Neutrophil (primary cell): ENCODE results near the gene ERC2.

Experiments used
- H3K27ac ChIP-seq: fragments of 200-600 bp; sonication (generic); 2 replicates; pipeline ENCODE4 v1.5.1; 2016; ENCODE audit warnings: mild to moderate bottlenecking, moderate library complexity
- H3K27me3 ChIP-seq: fragments of 200-600 bp; sonication (generic); 2 replicates; pipeline ENCODE4 v1.6.0; 2016; ENCODE audit warnings: mild to moderate bottlenecking
- H3K36me3 ChIP-seq: fragments of 200-600 bp; sonication (generic); 2 replicates; pipeline ENCODE4 v1.5.1; 2017
- H3K4me1 ChIP-seq, 2 experiments: fragments of 200-600 bp in 1 of 2; sonication (generic) in 1 of 2; 1 replicate in 1 of 2; 2 replicates in 1 of 2; pipeline versions ENCODE4 v1.5.1 to v1.6.1; 2013 to 2016; ENCODE audit warnings: low read depth in 1 of 2, low read length in 1 of 2, mild to moderate bottlenecking in 1 of 2, moderate library complexity in 1 of 2; ENCODE audit not compliant: control insufficient read depth in 1 of 2, insufficient read depth in 1 of 2
- H3K4me3 ChIP-seq, 2 experiments: fragments of 200-600 bp in 1 of 2; sonication (generic) in 1 of 2; 1 replicate in 1 of 2; 2 replicates in 1 of 2; pipeline ENCODE4 v1.5.1; 2013 to 2016; ENCODE audit warnings: low read depth in 1 of 2, low read length in 1 of 2, mild to moderate bottlenecking in 1 of 2, moderate library complexity in 1 of 2
- H3K9me3 ChIP-seq: fragments of 200-600 bp; sonication (generic); 2 replicates; pipeline ENCODE4 v1.5.1; 2016
- CTCF ChIP-seq: fragments of 200-600 bp; sonication (generic); IDR thresholded peaks from 2 replicates; pipeline ENCODE4 v1.5.1; 2016; ENCODE audit warnings: antibody characterized with exemption

ERC2 gene

DNA sequence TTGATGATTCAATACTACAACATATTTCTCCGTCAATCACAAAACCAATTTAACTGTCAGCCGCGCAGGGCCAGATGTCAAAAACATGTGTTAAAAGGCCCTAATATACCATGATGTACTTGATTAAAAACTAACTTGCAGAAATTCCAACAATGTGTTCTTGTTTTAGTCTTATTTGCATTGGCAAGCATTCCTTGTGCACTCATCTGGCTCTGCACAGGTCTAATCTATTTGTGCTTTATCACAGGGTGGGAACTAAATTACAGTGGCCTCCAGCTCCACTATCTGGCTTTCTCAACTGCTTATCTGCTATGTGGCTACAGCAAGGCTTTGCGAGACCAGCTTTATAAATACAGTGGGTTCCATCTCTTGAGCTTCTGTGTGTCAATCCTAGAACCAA lies 455.5 kb downstream of the ERC2 start:
- Histone ChIP-seq H3K27ac (no peak overlapping the region), H3K36me3 (no peaks in the 10 kb centered on the region), H3K27me3 (no peaks in the 10 kb centered on the region), H3K4me3 (no peak overlapping the region), H3K4me1 (no peaks in the 10 kb centered on the region), H3K9me3 (no peaks in the 10 kb centered on the region)
- TF ChIP-seq CTCF, result no peak

- Histone ChIP-seq H3K4me1 (no peaks in the 10 kb centered on the region), H3K27me3 (no peaks in the 10 kb centered on the region), H3K36me3 (no peaks in the 10 kb centered on the region), H3K4me3 (no peak overlapping the region), H3K9me3 (no peaks in the 10 kb centered on the region), H3K27ac (no peak overlapping the region)
- TF ChIP-seq CTCF, result no peak
These were observed 463.0 kb downstream of the ERC2 start for GRCh38 chr3:56005196-56005805.

- no peak overlapping the region for H3K4me3 ChIP-seq
- H3K27me3 ChIP-seq, result no peaks in the 10 kb centered on the region
- TF ChIP-seq CTCF, result no peak
- no peaks in the 10 kb centered on the region for H3K4me1 ChIP-seq
- H3K27ac ChIP-seq, result no peak overlapping the region
- no peaks in the 10 kb centered on the region for H3K36me3 ChIP-seq
- H3K9me3 ChIP-seq, result no peaks in the 10 kb centered on the region
These were observed 465.1 kb downstream of the ERC2 start for GRCh38 chr3:56003129-56003528.

DNA sequence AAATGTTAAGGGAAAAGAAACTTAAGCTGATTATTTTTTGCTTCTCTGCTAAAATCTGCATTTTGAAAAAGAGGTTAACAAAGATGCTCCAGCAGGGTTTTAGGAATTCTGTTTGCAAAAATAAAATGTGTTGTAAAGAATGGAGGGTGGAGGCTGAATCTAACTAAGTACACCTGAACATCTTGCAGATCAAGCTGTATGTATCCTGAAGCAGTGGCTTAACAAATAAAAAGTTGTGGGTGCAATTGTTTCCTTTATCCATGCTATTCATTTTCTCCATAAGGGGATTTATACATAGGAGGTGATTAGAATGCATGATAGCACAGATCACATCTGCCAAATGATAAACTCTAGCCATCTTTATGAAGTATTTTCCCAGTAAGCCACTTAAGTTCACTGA lies 466.3 kb downstream of the ERC2 start:
- H3K4me1 ChIP-seq, result no peaks in the 10 kb centered on the region
- no peaks in the 10 kb centered on the region for H3K36me3 ChIP-seq
- no peaks in the 10 kb centered on the region for H3K9me3 ChIP-seq
- H3K27me3 ChIP-seq, result no peaks in the 10 kb centered on the region
- no peak overlapping the region for H3K27ac ChIP-seq
- no peak overlapping the region for H3K4me3 ChIP-seq
- no peak for TF ChIP-seq CTCF

DNA sequence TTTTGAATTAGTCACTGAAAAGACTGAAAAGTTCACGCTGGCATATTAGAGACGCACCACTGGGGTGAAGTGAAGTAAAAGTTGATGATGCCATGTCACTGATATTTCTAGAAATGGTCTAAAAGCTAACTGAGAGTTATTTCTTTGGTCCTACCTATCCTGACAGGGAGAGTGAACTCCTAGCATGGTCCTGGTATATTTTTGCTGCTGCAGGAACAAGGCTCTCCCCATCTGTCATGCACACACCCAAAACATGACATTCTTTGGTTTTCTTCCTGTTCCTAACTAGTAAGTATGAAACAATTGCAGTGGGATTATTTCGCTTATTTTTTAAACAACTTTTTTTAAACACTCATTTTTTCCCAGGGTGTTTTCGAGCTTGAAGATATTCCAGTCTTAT lies 466.7 kb downstream of the ERC2 start:
- no peak for TF ChIP-seq CTCF
- no peak overlapping the region for H3K27ac ChIP-seq
- H3K4me1 ChIP-seq, result no peaks in the 10 kb centered on the region
- H3K27me3 ChIP-seq, result no peaks in the 10 kb centered on the region
- no peaks in the 10 kb centered on the region for H3K36me3 ChIP-seq
- no peak overlapping the region for H3K4me3 ChIP-seq
- H3K9me3 ChIP-seq, result no peaks in the 10 kb centered on the region

GRCh38 chr3:55989366-55989765 lies 478.9 kb downstream of the ERC2 start:
- H3K9me3 ChIP-seq, result no peaks in the 10 kb centered on the region
- H3K27ac ChIP-seq, result no peak overlapping the region
- no peak overlapping the region for H3K4me3 ChIP-seq
- no peaks in the 10 kb centered on the region for H3K27me3 ChIP-seq
- no peaks in the 10 kb centered on the region for H3K36me3 ChIP-seq
- H3K4me1 ChIP-seq, result no peaks in the 10 kb centered on the region
- TF ChIP-seq CTCF, result no peak
